Activated CD4-positive, alpha-beta T cell treated with anti-CD3 and anti-CD28 coated beads, Interleukin-2, amount 50 U/mL, for 48 hours (primary cell): ENCODE measurements around the gene TECR.
"Not testable (repeated sequence)": the region's sequence is repeated elsewhere in the genome, so short reads cannot be mapped to it uniquely, and the experiment has no call there.

Experiments
- DNase-seq, 2 experiments: peaks; one replicate each; pipeline ENCODE4 v3.0.0-alpha.2; 2020

Gene TECR

DNA sequence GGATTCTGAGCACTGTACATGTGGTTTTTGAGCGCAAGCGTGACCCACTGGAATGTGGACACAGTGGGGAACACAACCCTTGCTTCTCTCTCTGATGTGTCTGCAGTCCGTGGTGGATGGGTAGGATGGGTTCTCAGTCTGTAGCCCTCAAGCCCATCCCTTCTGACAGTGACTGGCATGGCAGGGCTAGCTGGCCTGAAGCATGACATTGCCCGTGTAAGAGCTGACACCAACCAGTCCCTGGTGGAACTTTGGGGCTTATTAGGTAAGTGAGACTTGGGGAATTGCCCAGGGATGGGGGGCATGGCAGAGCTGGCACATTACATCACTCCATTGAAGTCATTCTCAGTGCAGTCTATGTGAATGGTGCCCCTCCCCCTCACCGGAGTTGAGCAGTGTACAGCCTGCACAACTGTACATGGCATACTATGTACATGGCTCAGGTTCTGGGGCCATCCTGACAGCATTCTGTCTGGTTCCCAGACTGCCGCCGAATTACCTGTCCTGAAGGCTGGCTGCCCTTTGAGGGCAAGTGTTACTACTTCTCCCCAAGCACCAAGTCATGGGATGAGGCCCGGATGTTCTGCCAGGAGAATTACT is 70.3 kb downstream of the TECR start:
- no peak for DNase-seq

DNA sequence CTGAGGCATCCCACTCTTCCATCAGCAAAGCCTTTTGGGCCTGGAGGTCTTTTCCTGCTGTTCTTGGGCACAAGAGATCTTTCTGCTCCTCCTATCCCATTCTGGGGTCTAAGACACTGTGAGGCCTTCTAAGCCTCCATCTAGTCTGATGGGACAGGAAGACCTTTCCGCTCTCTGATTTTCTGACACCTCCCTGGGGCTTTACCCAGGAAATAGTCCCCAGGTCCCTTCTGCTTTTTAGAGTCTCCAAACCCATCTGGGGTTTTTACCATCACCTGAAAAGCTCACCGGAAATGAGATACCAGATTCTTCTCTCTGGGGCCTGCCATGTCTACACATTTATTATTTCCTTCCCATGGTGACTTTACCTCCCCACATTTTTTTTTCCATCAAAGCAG is 74.6 kb downstream of the TECR start:
- no peak for DNase-seq

DNA sequence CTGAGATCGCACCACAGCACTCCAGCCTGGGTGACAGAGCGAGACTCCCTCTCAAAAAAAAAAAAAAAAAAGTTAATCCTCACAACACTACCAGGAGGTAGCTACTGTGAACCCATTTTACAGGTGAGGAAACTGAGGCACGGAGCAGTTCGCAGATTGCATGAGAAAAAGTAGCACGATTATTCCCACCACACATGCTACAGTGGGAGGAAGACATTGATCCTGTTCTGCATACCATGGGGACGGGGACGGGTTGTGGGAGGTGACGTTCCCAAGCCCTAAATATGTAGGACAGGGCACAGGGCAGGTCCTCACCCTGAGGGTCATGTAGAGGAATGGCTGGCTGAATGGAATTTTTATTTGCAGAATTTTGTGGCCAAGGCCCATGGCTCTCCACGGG is 77.2 kb downstream of the TECR start:
- no peak for DNase-seq

DNA sequence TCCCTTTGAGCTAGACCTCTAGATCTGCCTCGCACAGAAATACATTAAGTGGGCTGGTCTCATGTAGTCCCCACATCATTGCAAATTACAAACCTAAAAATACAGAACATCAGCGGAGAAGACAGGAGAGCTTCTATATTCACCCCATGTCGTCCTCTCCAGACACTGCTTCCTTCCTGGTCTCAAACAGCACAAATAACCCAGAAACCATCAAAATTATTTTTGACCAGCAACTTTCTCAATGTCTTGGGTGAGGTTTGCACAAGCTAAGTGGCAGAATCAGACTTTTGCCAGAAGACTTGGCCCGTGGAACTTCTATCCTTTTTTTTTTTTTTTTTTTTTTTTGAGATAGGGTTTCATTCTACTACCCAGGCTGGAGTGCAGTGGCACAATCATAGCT is 81.7 kb downstream of the TECR start:
- DNase-seq = no peak

DNA sequence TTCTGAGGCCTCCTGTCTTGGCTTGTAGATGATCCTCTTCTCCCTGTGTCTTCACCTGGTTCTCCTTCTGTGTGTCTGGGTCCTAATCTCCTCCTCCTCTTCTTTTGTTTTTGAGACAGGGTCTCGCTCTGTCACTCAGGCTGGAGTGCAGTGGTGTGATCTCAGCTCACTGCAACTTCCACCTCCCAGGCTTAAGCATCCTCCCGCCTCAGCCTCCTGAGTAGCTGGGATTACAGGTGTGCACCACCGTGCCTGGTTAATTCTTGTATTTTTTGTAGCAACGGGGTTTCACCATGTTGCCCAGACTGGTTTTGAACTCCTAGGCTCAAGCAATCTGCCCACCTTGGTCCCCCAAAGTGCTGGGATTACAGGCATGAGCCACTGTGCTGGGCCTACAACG is 82.8 kb downstream of the TECR start:
- not testable (repeated sequence) for DNase-seq

DNA sequence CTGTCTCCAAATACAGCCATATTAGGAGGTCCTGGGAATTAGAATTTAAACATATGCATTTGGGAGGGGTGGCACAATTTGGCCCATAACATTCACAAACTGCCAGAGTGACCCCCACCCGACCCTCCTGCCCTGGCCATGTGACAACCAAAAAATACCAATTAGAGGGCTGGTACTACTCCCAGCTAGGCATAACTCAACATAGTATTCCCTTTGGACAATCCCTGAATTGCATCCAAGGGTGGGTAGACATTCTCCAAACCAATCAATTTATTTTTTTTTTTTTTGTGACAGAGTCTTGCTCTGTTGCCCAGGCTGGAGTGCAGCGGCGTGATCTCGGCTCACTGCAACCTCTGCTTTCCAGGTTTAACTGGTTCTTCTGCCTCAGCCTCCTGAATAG is 83.3 kb downstream of the TECR start:
- no peak for DNase-seq

DNA sequence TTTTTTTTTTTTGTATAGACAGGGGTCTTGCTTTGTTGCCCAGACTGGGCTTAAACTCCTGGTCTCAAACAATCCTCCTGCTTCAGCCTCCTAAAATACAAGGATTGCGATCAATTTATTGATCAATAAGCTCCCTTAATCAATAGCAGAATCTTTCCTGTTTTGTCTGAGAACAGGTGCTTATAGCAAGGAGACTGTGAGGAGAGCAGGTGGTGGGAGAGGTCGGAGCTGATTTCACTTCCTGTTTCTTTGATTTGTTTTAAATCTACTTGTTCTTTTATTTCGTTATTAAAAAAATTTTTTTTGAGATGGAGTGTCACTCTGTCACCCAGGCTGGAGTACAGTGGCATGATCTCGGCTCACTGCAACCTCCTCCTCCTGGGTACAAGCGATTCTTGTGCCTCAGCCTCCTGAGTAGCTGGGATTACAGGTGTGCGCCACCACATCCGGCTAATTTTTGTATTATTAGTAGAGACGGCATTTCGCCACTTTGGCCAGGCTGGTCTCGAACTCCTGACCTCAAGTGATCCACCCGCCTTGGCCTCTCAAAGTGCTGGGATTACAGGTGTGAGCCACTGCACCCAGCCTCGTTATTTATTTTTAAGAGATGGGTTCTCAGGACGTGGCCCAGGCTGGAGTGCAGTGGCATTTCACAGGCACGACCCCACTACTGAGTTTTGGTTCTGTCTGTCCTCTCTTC is 84.2 kb downstream of the TECR start:
- DNase-seq = not testable (repeated sequence)

DNA sequence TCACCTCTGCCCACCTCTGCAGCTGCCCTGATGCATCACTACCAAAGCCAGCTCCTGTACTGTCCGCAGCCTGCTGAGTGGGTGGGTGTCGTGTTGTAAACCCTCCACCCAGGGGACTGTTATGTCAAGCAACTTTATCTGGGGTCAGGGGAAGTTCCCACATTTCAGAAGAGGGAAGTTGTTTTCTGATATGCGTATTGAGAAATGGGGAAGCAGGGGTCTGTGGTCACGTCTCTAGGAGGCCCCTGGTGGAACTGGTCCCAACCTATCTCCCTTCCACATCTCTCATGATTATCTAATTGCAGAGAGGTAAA is 84.7 kb downstream of the TECR start:
- no peak for DNase-seq
